CD4-positive, alpha-beta memory T cell (primary cell): ENCODE results near the gene PCA3. TPM values are rescaled to one million over a fixed set of nuclear protein-coding genes. Genes with fewer than 3 reads are reported as not detected.

Experiments used
- CTCF ChIA-PET: fragments of 350-600 bp; sonication (Branson Sonifier 250); formaldehyde crosslinking; loops from one replicate; lab custom pipeline; 2021; ENCODE audit warnings: inconsistent platforms; ENCODE audit not compliant: partially characterized antibody; lab: Charles Lee
- POLR2A ChIA-PET: fragments of 350-600 bp; sonication (Branson Sonifier 250); formaldehyde crosslinking; loops from one replicate; lab custom pipeline; 2021; ENCODE audit not compliant: partially characterized antibody; lab: Charles Lee
- DNase-seq, 5 donors: peaks; one replicate each; pipeline versions ENCODE4 v3.0.0 to v3.0.0-alpha.2; 2020 to 2022; ENCODE audit warnings: mixed read lengths in 1 of 5
- H3K27ac ChIP-seq: one replicate; pipeline ENCODE4 v1.7.0; 2013; ENCODE audit warnings: low read depth, low read length
- H3K27me3 ChIP-seq: 2 replicates; pipeline ENCODE4 v1.7.0; 2013; ENCODE audit warnings: mild to moderate bottlenecking, low read length, moderate library complexity; ENCODE audit not compliant: insufficient read depth
- H3K36me3 ChIP-seq: 2 replicates; pipeline ENCODE4 v1.7.0; 2013; ENCODE audit warnings: mild to moderate bottlenecking, low read length, moderate library complexity; ENCODE audit not compliant: insufficient read depth
- H3K4me1 ChIP-seq: 2 replicates; pipeline ENCODE4 v1.7.0; 2013; ENCODE audit warnings: mild to moderate bottlenecking, low read length, moderate library complexity; ENCODE audit not compliant: insufficient read depth
- H3K4me3 ChIP-seq, 2 donors: one replicate each; pipeline ENCODE4 v1.7.0; 2013; ENCODE audit warnings: low read length in 2 of 2, mild to moderate bottlenecking in 1 of 2
- H3K9me3 ChIP-seq, 2 donors: one replicate each; pipeline ENCODE4 v1.7.0; 2013; ENCODE audit warnings: low read length in 2 of 2, control low read depth in 1 of 2; ENCODE audit not compliant: control insufficient read depth in 1 of 2
- H3K27ac Mint-ChIP-seq, 7 donors: one replicate each; pipeline ENCODE4 v1.8.0; 2020 to 2021; ENCODE audit warnings: mixed read lengths in 7 of 7, mild to moderate bottlenecking in 6 of 7, inconsistent platforms in 3 of 7, moderate library complexity in 3 of 7
- H3K27me3 Mint-ChIP-seq, 2 donors: one replicate each; pipeline ENCODE4 v1.8.0; 2020 to 2021; ENCODE audit warnings: mixed read lengths in 2 of 2
- H3K36me3 Mint-ChIP-seq, 2 donors: one replicate each; pipeline ENCODE4 v1.8.0; 2020 to 2021; ENCODE audit warnings: mixed read lengths in 2 of 2, inconsistent platforms in 1 of 2, mild to moderate bottlenecking in 1 of 2
- H3K4me1 Mint-ChIP-seq, 4 donors: one replicate each; pipeline ENCODE4 v1.8.0; 2020 to 2021; ENCODE audit warnings: mixed read lengths in 4 of 4, mild to moderate bottlenecking in 1 of 4
- H3K4me3 Mint-ChIP-seq, 8 donors: one replicate each; pipeline ENCODE4 v1.8.0; 2020 to 2021; ENCODE audit warnings: mixed read lengths in 8 of 8, mild to moderate bottlenecking in 7 of 8, moderate library complexity in 6 of 8, inconsistent platforms in 3 of 8
- H3K9me3 Mint-ChIP-seq, 8 donors: one replicate each; pipeline ENCODE4 v1.8.0; 2020 to 2021; ENCODE audit warnings: mixed read lengths in 8 of 8, mild to moderate bottlenecking in 5 of 8, inconsistent platforms in 3 of 8, moderate library complexity in 1 of 8
- intact Hi-C: fragments of 100-400 bp; cut with micrococcal nuclease; formaldehyde crosslinking; loops from one replicate; pipeline ENCODE4 v1.15.1; 2023
- polyA plus RNA-seq, 2 donors: library from polyadenylated mRNA; unstranded; fragments of 300-500 nt; fragmentation: Illumina TruSeq; gene quantifications; one replicate each; pipeline ENCODE4 v1.2.3, GENCODE V29; 2021
- total RNA-seq, 2 experiments: library from RNA; stranded (reverse); gene quantifications; one replicate each; pipeline ENCODE4 v1.2.3, GENCODE V29; 2021

Gene PCA3
- total and polyA plus RNA-seq, 4 experiments from 2014 or later = not detected

- ChIA-PET CTCF (no interaction called here), POLR2A (no interaction called here)
- H3K4me1 Mint-ChIP-seq = no peaks in the 10 kb centered on the region
- peaks cover 8 to 20% of the 10 kb centered on the region in 2 donors for H3K27me3 Mint-ChIP-seq
- no peaks in the 10 kb centered on the region for H3K4me1 ChIP-seq
- H3K9me3 Mint-ChIP-seq = no peaks in the 10 kb centered on the region
- no peaks in the 10 kb centered on the region for H3K36me3 ChIP-seq
- no peak overlapping the region for H3K27ac Mint-ChIP-seq
- H3K27me3 ChIP-seq = no peaks in the 10 kb centered on the region
- no peak overlapping the region for H3K27ac ChIP-seq
- no peak overlapping the region for H3K4me3 ChIP-seq
- intact Hi-C loops = no loop called here
- no peaks in the 10 kb centered on the region for H3K9me3 ChIP-seq
- no peak for DNase-seq
- H3K4me3 Mint-ChIP-seq = no peak overlapping the region
- no peaks in the 10 kb centered on the region for H3K36me3 Mint-ChIP-seq
Observed at GRCh38 chr9:76725885-76726284, 38.4 kb upstream of the PCA3 start.

GRCh38 chr9:76729116-76729515 lies 35.1 kb upstream of the PCA3 start:
- Mint-ChIP-seq H3K27me3 (peaks cover 8 to 20% of the 10 kb centered on the region in 2 donors), H3K27ac (no peak overlapping the region), H3K9me3 (no peaks in the 10 kb centered on the region), H3K36me3 (no peaks in the 10 kb centered on the region), H3K4me1 (no peaks in the 10 kb centered on the region), H3K4me3 (no peak overlapping the region)
- Histone ChIP-seq H3K4me1 (no peaks in the 10 kb centered on the region), H3K4me3 (no peak overlapping the region), H3K27me3 (no peaks in the 10 kb centered on the region), H3K9me3 (no peaks in the 10 kb centered on the region), H3K27ac (no peak overlapping the region), H3K36me3 (no peaks in the 10 kb centered on the region)
- CTCF ChIA-PET = no interaction called here
- intact Hi-C loops = no loop called here
- no peak for DNase-seq
- POLR2A ChIA-PET = no interaction called here

GRCh38 chr9:76729980-76730737 lies 34.1 kb upstream of the PCA3 start:
- no peaks in the 10 kb centered on the region for H3K4me1 ChIP-seq
- Mint-ChIP-seq H3K27me3 (peaks cover 8 to 20% of the 10 kb centered on the region in 2 donors), H3K4me1 (no peaks in the 10 kb centered on the region), H3K4me3 (no peak overlapping the region), H3K9me3 (no peaks in the 10 kb centered on the region), H3K27ac (no peak overlapping the region), H3K36me3 (no peaks in the 10 kb centered on the region)
- CTCF ChIA-PET = no interaction called here
- no peaks in the 10 kb centered on the region for H3K36me3 ChIP-seq
- H3K4me3 ChIP-seq = no peak overlapping the region
- H3K27me3 ChIP-seq = no peaks in the 10 kb centered on the region
- H3K27ac ChIP-seq = no peak overlapping the region
- DNase-seq = no peak
- POLR2A ChIA-PET = no interaction called here
- intact Hi-C loops = no loop called here
- H3K9me3 ChIP-seq = no peaks in the 10 kb centered on the region

GRCh38 chr9:76730801-76731200 lies 33.4 kb upstream of the PCA3 start:
- H3K9me3 ChIP-seq = no peaks in the 10 kb centered on the region
- H3K4me3 ChIP-seq = no peak overlapping the region
- H3K4me1 Mint-ChIP-seq = no peaks in the 10 kb centered on the region
- H3K27ac ChIP-seq = no peak overlapping the region
- no peak overlapping the region for H3K27ac Mint-ChIP-seq
- peaks cover 8 to 18% of the 10 kb centered on the region in 2 donors for H3K27me3 Mint-ChIP-seq
- ChIA-PET POLR2A (no interaction called here), CTCF (no interaction called here)
- H3K27me3 ChIP-seq = no peaks in the 10 kb centered on the region
- no peak for DNase-seq
- H3K9me3 Mint-ChIP-seq = no peaks in the 10 kb centered on the region
- H3K4me3 Mint-ChIP-seq = no peak overlapping the region
- H3K36me3 Mint-ChIP-seq = no peaks in the 10 kb centered on the region
- H3K4me1 ChIP-seq = no peaks in the 10 kb centered on the region
- intact Hi-C loops = no loop called here
- no peaks in the 10 kb centered on the region for H3K36me3 ChIP-seq

- Mint-ChIP-seq H3K27ac (no peak overlapping the region), H3K36me3 (no peaks in the 10 kb centered on the region), H3K4me3 (no peak overlapping the region), H3K9me3 (no peaks in the 10 kb centered on the region), H3K4me1 (no peaks in the 10 kb centered on the region), H3K27me3 (peaks cover 9 to 10% of the 10 kb centered on the region in 2 donors)
- no peaks in the 10 kb centered on the region for H3K4me1 ChIP-seq
- intact Hi-C loops = no loop called here
- no peaks in the 10 kb centered on the region for H3K36me3 ChIP-seq
- H3K4me3 ChIP-seq = no peak overlapping the region
- no peaks in the 10 kb centered on the region for H3K27me3 ChIP-seq
- no peak for DNase-seq
- POLR2A ChIA-PET = no interaction called here
- H3K9me3 ChIP-seq = no peaks in the 10 kb centered on the region
- CTCF ChIA-PET = no interaction called here
- H3K27ac ChIP-seq = no peak overlapping the region
Observed at GRCh38 chr9:76732341-76732958, 31.8 kb upstream of the PCA3 start.

- Histone ChIP-seq H3K4me1 (no peaks in the 10 kb centered on the region), H3K9me3 (no peaks in the 10 kb centered on the region), H3K4me3 (no peak overlapping the region), H3K36me3 (no peaks in the 10 kb centered on the region), H3K27ac (no peak overlapping the region), H3K27me3 (no peaks in the 10 kb centered on the region)
- ChIA-PET CTCF (no interaction called here), POLR2A (no interaction called here)
- Mint-ChIP-seq H3K4me3 (no peak overlapping the region), H3K27ac (no peak overlapping the region), H3K9me3 (no peaks in the 10 kb centered on the region), H3K4me1 (no peaks in the 10 kb centered on the region), H3K36me3 (no peaks in the 10 kb centered on the region), H3K27me3 (peaks cover 9 to 10% of the 10 kb centered on the region in 2 donors)
- intact Hi-C loops = no loop called here
- DNase-seq = no peak
Observed at GRCh38 chr9:76733096-76733495, 31.1 kb upstream of the PCA3 start.

- Mint-ChIP-seq H3K4me1 (no peaks in the 10 kb centered on the region), H3K27ac (no peak overlapping the region), H3K36me3 (no peaks in the 10 kb centered on the region), H3K27me3 (peaks cover 14% of the 10 kb centered on the region in 2 donors), H3K9me3 (peaks cover 0 to 3% (median 0%) of the 10 kb centered on the region in 8 donors), H3K4me3 (no peak overlapping the region)
- H3K27ac ChIP-seq = no peak overlapping the region
- POLR2A ChIA-PET = no interaction called here
- CTCF ChIA-PET = no interaction called here
- no peaks in the 10 kb centered on the region for H3K27me3 ChIP-seq
- no peak overlapping the region for H3K4me3 ChIP-seq
- H3K36me3 ChIP-seq = no peaks in the 10 kb centered on the region
- intact Hi-C loops = no loop called here
- no peaks in the 10 kb centered on the region for H3K9me3 ChIP-seq
- no peaks in the 10 kb centered on the region for H3K4me1 ChIP-seq
- no peak for DNase-seq
Observed at GRCh38 chr9:76734716-76735115, 29.5 kb upstream of the PCA3 start.
